GM21390 (cell line): Measurements from ENCODE around the gene RNF135.
"Not testable (repeated sequence)": the region's sequence is repeated elsewhere in the genome, so short reads cannot be mapped to it uniquely, and the experiment has no call there.

Experiments used
- ATAC-seq: cut with Tn5 transposase; IDR thresholded peaks from one replicate; pipeline ENCODE4 v1.9.1; 2021; ENCODE audit not compliant: unreplicated experiment

The RNF135 gene

DNA sequence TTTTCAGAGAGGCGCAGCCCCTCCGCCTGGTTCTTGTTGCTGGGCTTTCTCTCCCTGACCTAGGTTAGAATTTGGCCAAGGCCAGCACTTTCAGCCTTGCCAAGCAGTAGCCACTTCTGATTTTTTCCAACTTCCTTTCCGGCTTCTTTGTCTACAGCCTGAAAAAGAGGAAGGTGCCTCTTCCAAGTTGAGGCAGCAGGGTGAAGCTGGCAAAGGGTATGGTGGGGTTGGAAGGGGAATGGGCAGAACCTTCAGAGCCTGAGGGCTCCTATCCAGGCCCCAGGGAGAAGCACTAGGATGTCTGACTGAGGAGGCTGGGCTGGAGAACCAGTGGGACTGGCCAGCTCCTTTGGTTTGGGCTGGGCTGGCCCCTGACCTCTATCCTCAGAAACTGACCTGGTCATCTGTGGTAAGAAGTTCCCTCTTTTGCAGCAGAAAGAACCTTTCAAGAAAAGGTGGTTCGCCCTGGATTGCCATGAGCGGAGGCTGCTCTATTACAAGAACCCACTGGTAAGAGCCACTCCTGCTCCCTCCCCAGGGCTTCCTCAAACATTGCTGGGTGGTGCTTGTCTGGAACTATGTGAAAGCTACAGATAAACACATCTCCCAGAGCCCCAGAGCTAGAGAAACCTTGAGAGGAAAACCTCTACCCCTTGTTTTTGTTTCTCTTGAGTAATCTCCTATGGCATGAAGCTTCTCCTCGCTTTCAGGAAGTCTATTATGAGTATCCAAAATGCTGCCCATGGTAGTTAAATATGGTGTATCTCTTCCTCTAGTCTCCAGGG is 16.6 kb upstream of the RNF135 start:
- ATAC-seq, result no peak

- no peak for ATAC-seq
Observed at GRCh38 chr17:30956764-30957374, 14.0 kb upstream of the RNF135 start.

DNA sequence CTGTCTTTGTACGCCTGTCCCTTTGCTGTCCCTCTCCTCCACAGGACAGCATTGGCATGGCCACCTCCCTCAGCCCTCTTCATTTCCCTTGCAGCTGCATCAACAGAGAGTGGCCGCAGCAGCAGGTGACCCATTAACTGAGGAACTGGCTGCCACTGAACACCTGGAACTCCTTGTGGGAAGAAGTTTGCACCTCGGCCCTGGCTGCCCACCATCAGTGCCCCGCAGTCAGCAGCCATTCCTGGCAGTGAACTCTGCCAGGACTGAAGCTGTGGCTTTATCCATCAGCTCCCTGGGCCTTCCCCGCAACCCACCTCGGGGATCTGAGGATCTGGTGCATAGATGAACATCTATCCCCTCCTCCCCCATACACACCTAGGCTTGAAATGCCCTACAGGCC is 13.1 kb upstream of the RNF135 start:
- no peak for ATAC-seq

DNA sequence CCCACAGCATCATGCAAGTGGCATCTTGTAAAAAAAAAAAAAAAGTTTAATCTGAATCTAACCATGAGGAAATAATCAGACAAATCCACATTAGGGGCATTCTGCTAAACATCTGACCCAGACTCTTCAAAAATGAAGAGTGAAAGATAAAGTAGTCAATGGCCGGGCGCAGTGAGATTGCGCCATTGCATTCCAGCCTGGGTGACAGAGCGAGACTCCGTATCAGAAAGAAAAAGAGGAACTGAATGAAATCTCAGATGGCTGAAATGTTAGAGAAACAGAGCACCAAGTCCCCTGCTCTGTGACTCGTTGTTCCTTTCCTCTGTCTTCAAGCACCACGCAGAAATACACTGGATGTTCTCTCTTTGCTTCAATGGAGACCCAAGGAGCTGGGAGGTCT is 12.7 kb upstream of the RNF135 start:
- ATAC-seq, result no peak

- ATAC-seq, result peak; percentile 61
Observed at GRCh38 chr17:30961209-30962188, 9.3 kb upstream of the RNF135 start.

GRCh38 chr17:30964312-30964711 is 6.5 kb upstream of the RNF135 start:
- ATAC-seq, result not testable (repeated sequence)

DNA sequence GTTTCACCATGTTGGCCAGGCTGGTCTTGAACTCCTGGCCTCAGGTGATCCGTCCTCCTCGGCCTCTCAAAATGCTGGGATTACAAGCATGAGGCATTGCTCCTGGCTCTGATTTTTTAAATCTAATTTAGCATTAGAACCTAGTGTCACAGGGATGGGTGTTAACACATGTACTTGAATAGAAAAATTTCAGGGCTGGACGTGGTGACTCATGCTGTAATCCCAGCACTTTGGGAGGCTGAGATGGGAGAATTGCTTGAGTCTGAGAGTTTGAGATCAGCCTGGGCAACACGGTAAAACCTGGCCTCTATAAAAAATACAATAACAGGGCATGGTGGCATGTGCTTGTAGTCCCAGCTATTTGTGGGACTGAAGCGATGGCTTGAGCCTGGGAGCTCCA is 6.0 kb upstream of the RNF135 start:
- no peak for ATAC-seq

- ATAC-seq, result no peak
Observed at GRCh38 chr17:30965686-30966085, 5.2 kb upstream of the RNF135 start.

DNA sequence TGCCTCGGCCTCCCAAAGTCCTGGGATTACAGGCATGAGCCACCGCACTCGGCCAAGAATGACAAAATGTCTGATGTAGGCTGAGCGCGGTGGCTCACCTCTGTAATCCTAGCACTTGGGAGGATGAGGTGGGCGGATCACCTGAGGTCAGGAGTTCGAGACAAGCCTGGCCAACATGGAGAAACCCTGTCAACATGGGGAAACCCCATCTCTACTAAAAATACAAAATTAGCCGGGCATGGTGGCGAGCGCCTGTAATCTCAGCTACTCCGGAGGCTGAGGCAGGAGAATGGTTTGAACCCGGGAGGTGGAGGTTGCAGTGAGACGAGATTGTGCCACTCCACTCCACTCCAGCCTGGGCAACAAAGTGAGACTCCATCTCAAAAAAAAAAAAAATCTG is 2.9 kb upstream of the RNF135 start:
- ATAC-seq, result not testable (repeated sequence)

GRCh38 chr17:30969989-30970830 is 629 bp upstream of the RNF135 start:
- ATAC-seq, result peak; percentile 6

DNA sequence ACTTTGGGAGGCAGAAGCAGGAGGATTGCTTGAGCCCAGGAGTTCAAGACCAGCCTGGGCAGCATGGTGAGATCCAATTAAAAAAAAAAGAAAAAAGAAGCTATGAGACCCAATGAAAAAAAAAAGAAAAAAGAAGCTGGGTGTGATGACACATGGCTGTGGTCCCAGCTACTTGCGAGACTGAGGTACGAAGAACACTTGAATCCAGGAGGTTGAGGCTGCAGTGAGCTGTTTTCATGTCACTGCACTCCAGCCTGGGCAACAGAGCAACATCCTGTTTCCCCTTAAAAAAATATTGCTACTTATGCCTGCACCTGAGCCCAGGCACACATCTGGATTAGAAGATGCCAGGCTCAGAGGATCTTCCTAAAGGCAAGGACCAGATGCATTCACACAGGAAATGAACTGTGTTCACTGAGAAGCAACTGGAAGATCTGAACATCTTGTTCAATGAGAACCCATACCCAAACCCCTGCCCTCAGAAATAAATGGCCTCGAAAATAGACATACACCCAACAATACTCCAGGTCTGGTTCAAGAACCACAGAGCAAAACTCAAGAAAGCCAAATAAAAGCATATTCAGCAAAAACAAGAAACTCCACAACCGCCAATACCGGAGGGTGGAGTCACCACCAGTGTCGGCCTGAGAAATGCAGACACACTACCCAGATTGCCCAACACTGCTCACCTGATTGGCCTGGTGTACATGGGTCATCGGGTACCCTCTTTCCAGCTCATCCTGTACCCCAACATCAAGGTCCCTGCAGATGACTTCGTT is 4.4 kb downstream of the RNF135 start:
- no peak for ATAC-seq

- ATAC-seq, result not testable (repeated sequence)
Observed at GRCh38 chr17:30979919-30980318, 9.1 kb downstream of the RNF135 start.

- no peak for ATAC-seq
Observed at GRCh38 chr17:30981531-30982519, 11.0 kb downstream of the RNF135 start.

DNA sequence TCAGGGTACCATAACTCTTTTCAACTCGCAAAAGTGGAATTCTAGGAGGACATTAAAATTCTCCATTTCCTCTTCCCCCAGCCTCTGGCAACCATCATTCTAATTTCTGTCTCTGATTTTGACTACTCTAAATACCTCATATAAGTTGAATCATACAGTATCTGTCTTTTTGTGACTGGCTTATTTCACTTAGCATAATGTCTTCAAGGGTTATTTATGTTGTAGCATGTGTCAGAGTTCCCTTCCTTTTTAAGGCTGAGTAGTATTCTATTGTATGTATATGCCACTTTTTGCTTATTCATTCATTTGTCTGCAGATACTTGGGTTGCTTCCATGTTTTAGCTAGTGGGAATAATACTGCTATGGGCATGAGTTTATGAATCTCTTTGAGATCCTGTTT is 12.0 kb downstream of the RNF135 start:
- no peak for ATAC-seq

DNA sequence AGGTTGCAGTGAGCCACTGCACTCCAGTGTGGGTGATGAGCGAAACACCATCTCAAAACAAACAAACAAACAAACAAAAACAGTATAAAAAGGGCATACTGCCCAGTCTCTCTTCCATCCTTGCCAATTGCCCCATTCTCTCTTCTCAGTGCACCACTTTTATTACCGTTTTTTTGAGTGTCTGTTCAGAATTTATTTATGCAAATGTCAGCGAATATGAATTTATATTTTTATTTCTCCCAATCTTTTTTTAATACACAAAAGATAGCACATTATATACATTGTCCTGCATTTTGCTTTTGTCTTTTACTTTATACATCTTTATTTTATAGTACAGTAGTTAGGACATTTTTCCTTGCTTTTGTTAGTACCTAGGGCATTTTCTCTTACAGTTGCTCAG is 19.6 kb downstream of the RNF135 start:
- ATAC-seq, result no peak

DNA sequence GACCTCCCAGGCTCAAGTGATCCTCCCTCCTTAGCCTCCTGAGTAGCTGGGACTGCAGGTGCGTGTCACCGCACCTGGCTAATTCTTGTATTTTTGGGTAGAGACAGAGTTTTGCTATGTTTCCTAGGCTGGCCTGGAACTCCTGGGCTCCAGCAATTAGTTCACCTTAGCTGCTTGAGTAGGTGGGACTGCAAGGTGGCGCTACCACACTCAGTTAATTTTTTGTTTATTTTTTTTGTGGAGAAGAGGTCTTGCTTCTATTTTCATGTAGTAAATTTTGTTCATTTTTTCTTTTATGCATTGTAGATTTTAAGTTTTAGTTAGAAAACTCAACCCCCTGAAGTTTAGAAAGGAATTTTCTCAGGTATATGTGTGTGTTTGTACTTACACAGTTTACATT is 21.7 kb downstream of the RNF135 start:
- no peak for ATAC-seq

DNA sequence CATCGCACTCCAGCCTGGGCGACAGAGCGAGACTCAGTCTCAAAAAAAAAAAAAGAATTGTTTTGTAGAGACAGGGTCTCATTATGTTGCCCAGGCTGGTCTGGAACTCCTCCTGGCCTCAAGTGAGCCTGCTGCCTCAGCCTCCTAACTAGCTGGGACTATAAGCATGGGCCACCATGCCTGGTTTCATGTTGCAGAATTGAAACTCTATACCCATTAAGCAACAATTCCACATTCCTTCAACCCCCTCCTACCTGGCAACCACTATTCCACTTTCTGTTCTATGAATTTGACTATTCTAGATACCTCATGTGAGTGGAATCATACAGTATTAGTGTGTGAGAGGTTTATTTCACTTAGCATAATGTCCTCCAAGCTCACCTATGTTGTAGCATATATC is 24.5 kb downstream of the RNF135 start:
- ATAC-seq, result no peak

DNA sequence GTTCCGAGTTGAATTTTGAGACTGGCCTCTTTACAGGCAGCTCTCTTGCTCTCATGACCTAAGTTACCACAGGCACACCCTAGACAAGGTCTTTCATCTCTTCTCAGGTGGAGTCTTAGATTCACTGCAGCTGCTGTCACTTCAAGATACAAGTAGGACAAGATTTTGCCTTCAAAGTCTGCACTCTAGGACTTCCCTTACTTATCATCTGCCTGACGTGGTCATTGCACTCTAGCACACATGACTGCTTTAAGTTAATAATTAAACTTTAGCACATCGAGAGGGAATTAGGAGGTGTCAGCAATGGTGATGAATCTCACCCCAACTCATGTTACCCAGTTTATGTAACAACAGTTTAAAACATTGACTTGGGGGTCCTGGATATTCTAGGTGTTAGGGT is 25.6 kb downstream of the RNF135 start:
- no peak for ATAC-seq

DNA sequence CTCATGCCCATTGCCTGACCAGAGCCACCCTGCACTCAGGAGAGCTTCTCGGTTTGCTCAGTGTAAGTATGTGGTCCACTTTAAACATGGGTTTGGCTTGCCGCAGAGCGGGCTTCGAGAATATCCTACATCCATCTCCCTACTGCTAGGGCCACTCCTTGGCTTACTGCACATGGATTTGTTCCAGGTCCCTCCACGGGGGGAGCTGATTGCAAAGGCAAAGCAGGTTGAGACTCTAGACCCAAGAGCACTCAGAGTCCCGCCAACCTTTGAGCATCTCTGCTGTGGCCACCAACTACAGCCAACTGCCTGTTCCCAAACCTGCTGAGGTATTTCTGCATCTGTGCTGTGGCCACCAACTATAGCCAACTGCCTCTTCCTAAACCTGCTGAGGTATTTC is 26.4 kb downstream of the RNF135 start:
- ATAC-seq, result no peak
